GM12873 (cell line): ENCODE results near the gene NRXN3.

Experiments
- CTCF ChIP-seq: IDR thresholded peaks from 2 replicates; pipeline ENCODE4 v1.5.1; 2012; ENCODE audit warnings: low read depth, mild to moderate bottlenecking, moderate library complexity, low read length, control low read depth; ENCODE audit not compliant: insufficient read depth; ENCODE audit errors: missing control alignments

NRXN3 gene

GRCh38 chr14:78445275-78445674, 275.1 kb downstream of the NRXN3 start:
- no peak for TF ChIP-seq CTCF

- no peak for TF ChIP-seq CTCF
These were observed 276.6 kb downstream of the NRXN3 start for GRCh38 chr14:78446807-78447206.

GRCh38 chr14:78448164-78449094, 278.3 kb downstream of the NRXN3 start:
- TF ChIP-seq CTCF, result peak; percentile 83

DNA sequence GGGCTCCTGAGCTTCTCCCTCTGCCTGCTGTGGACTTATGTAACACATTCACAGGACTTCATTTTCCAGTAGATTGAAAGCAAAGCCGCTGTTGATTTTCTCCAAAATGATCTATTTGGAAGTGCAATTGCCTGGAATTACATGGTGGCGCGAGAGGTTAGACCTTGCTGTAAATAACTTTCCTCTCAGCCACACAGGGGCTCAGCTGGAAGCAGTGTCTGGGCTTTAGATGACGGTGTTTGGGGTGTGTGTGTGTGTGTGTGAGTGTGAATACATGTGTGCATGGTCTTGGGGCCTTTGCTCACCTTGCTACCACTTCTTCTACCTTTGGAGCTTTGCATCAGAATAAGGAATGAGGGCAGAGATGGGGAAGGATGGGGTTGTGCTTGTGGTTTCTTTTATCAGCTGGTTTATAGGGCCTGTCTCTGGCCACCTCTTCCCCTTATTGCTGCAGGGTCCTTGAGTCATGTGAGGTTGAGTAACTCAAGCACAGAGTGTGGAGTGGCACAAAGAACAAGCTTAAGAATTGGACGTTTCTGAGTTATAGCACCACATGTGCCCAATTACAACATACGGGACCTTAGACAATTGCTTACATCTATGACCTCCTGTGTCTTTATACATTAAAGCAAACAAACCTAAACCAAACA, 280.6 kb downstream of the NRXN3 start:
- no peak for TF ChIP-seq CTCF

DNA sequence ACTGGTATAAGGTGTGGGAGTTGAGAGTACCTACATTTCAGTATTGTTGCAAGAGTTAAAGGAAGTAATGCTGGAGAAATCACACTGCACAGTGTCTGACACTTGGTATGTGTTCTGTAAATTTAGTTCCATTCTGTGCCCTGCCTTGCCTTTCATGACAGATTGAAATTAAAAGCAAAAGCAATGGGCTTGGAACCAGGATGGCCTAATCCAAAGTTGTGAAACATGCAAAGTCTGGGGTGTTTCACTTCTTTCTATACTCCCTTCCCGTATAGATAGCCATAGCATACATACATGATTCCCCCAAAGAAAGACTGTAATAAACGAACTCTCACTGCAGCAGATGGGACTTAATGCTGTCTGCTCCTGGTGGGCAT, 281.1 kb downstream of the NRXN3 start:
- no peak for TF ChIP-seq CTCF

DNA sequence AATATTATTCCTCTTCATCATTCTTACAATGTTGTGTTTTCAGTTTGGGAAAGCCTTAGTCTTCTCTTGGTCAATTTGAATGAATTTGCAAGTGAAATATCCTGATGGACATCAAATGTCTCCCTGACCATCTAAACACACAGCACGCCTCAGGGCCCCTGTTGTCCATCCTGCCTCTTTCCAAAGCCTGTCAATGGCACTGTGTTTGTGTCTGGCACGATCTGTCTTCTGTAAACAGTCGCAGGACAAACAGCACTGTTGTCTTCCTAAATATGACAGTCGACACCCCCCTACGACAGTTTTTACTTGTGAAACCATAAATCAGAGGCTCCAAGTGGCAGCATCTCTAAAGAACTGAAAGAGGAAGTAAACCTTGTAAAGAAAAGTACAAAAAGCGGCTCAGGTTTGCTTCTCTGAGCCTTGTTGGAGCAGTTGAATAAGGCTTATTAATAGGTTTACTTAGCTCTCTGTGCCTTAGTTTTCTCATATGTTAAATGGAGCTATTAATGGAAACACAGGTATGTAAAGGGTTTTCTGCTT, 285.8 kb downstream of the NRXN3 start:
- TF ChIP-seq CTCF, result no peak

DNA sequence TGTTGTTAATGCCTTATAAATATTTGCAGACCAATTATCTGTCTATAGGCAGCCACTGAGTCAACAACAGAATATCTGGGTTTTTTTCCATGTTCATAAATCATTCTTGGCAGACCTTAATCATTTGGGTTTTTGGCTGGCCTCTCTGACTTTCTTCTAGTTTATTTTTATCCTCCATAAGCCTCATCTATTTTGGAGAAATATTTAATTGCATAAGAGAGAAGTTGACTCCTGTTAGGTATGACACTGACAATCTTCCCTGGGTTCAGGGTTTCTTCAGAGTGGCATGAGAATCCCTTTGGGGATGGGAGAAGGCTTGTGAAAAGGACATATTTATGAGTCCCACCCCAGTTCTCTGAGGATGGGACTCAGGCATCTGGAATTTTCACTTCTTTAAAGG, 299.8 kb downstream of the NRXN3 start:
- TF ChIP-seq CTCF, result no peak
